ENCODE measurements around the gene CATSPERD. TPM values are rescaled to one million over a fixed set of nuclear protein-coding genes. Genes with fewer than 3 reads are reported as not detected.

CATSPERD gene
- total RNA-seq, 1 donor from 2014 or later = not detected

DNA sequence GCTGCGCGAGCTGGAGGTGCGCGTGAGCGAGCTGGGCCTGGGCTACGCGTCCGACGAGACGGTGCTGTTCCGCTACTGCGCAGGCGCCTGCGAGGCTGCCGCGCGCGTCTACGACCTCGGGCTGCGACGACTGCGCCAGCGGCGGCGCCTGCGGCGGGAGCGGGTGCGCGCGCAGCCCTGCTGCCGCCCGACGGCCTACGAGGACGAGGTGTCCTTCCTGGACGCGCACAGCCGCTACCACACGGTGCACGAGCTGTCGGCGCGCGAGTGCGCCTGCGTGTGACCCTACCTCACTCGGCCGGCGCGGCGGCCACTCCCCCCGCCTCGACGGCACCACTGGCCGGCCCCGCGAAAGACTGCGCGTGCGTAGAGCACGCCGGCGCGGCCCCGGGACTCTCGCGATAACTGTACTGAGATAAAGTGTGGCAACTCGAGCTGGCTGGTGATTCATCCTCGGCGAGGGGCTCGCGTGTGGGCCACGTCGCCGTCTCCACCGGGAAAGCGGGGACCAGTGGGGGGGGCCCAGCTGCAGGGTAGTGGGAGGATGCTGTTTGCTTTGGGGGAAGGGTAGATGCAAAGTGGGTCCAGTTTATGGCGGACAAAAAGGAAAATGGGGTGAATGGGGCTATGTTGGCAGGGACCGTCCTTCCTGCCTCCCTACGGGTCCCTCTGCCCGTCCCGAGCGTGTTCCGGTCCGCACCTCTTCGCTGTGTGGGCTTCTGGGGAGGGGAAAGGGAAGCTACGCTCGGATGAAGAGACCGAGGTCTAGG, 107.6 kb downstream of the CATSPERD start:
- Mint-ChIP-seq H3K27me3 (peaks cover 11% of the 10 kb centered on the region), H3K9me3 (no peaks in the 10 kb centered on the region), H3K4me3 (peak overlapping the region; percentile 85), H3K36me3 (ENCODE audit: low read depth) (peaks cover 2% of the 10 kb centered on the region), H3K4me1 (peaks cover 18% of the 10 kb centered on the region), H3K27ac (peak overlapping the region; percentile 75)
- CTCF ChIA-PET = interaction anchor here (1.9 kb wide), 1 partner anchor 24 kb away, joined by 9 read pairs; the partner anchor contains the start of gene NRTN
- POLR2A ChIA-PET = interaction anchor here (0.5 to 3.6 kb wide), 7 partner anchors 24 to 205 kb away, joined by 3 to 34 read pairs (median 9); partner anchors contain the start of genes CATSPERD, DUS3L, LONP1 and NDUFA11
- DNase-seq (peak; percentile 78), ATAC-seq (ENCODE audit: low read depth) (peak; percentile 78)
- TF ChIP-seq, protein P1, sequence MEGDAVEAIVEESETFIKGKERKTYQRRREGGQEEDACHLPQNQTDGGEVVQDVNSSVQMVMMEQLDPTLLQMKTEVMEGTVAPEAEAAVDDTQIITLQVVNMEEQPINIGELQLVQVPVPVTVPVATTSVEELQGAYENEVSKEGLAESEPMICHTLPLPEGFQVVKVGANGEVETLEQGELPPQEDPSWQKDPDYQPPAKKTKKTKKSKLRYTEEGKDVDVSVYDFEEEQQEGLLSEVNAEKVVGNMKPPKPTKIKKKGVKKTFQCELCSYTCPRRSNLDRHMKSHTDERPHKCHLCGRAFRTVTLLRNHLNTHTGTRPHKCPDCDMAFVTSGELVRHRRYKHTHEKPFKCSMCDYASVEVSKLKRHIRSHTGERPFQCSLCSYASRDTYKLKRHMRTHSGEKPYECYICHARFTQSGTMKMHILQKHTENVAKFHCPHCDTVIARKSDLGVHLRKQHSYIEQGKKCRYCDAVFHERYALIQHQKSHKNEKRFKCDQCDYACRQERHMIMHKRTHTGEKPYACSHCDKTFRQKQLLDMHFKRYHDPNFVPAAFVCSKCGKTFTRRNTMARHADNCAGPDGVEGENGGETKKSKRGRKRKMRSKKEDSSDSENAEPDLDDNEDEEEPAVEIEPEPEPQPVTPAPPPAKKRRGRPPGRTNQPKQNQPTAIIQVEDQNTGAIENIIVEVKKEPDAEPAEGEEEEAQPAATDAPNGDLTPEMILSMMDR (IDR thresholded peaks at IDR 0.05) = no peak
- intact Hi-C loops (cut with micrococcal nuclease) = loop anchor here (1.0 to 2.0 kb wide), 5 partner anchors 24 to 137 kb away; partner anchors contain the start of genes CATSPERD, LONP1, NDUFA11 and RPL36

Other genes with a start within 250 kb of the CATSPERD start
- 0.61 and 1.00 TPM in 2 replicates for gene TINCR, start 152.7 kb upstream of the CATSPERD start, total RNA-seq
- gene SAFB2, start 97.9 kb upstream of the CATSPERD start, total RNA-seq = 123 and 143 TPM in 2 replicates
- 162 and 171 TPM in 2 replicates for gene SAFB, start 97.6 kb upstream of the CATSPERD start, total RNA-seq
- 58.0 and 60.8 TPM in 2 replicates for gene MICOS13, start 40.1 kb upstream of the CATSPERD start, total RNA-seq
- gene HSD11B1L, start 39.6 kb upstream of the CATSPERD start, total RNA-seq = 1.4 and 1.5 TPM in 2 replicates
- gene RPL36, start 30.3 kb upstream of the CATSPERD start, total RNA-seq = 1,170 and 1,330 TPM in 2 replicates
- gene LONP1, start 491 bp upstream of the CATSPERD start, total RNA-seq = 72.9 and 77.5 TPM in 2 replicates
- 7.5 and 9.8 TPM in 2 replicates for gene PRR22, start 64.1 kb downstream of the CATSPERD start, total RNA-seq
- gene DUS3L, start 70.5 kb downstream of the CATSPERD start, total RNA-seq = 82.8 and 89.1 TPM in 2 replicates
- 0.32 and 0.42 TPM in 2 replicates for gene NRTN, start 84.4 kb downstream of the CATSPERD start, total RNA-seq
- not detected in 2 replicates for gene FUT6, start 119.1 kb downstream of the CATSPERD start, total RNA-seq
- gene FUT3, start 130.8 kb downstream of the CATSPERD start, total RNA-seq = not detected in 2 replicates
- gene FUT5, start 149.9 kb downstream of the CATSPERD start, total RNA-seq = not detected in 2 replicates
- 193 and 225 TPM in 2 replicates for gene NDUFA11, start 183.2 kb downstream of the CATSPERD start, total RNA-seq
- 11.2 and 13.3 TPM in 2 replicates for gene VMAC, start 184.2 kb downstream of the CATSPERD start, total RNA-seq
- gene CAPS, start 193.6 kb downstream of the CATSPERD start, total RNA-seq = 15.9 and 21.6 TPM in 2 replicates